IPS DF 6.9 (cell line): ENCODE data around the gene FTCDNL1.

Experiments
- DNase-seq: peaks from one replicate; pipeline ENCODE4 v3.0.0-alpha.2; 2013; ENCODE audit warnings: low read depth, low spot score
- H3K27ac ChIP-seq: one replicate; pipeline ENCODE4 v1.5.1; 2013; ENCODE audit warnings: low read length, control low read depth
- H3K27me3 ChIP-seq: 2 replicates; pipeline ENCODE4 v1.6.1; 2013; ENCODE audit warnings: mild to moderate bottlenecking, low read length; ENCODE audit not compliant: control insufficient read depth, insufficient read depth
- H3K36me3 ChIP-seq: 2 replicates; pipeline ENCODE4 v1.6.1; 2013; ENCODE audit warnings: low read length; ENCODE audit not compliant: control insufficient read depth, insufficient read depth
- H3K4me1 ChIP-seq: 2 replicates; pipeline ENCODE4 v1.6.1; 2013; ENCODE audit warnings: low read length; ENCODE audit not compliant: control insufficient read depth, insufficient read depth
- H3K4me3 ChIP-seq: 2 replicates; pipeline ENCODE4 v1.5.1; 2013; ENCODE audit warnings: mild to moderate bottlenecking, low read length
- H3K9me3 ChIP-seq: 2 replicates; pipeline ENCODE4 v1.6.1; 2013; ENCODE audit warnings: low read length, inconsistent platforms; ENCODE audit not compliant: control insufficient read depth, insufficient read depth
- WGBS: extraction: QIAGEN DNeasy Blood & Tissue Kit; methylation state at CpG from one replicate; pipeline ENCODE4 v1.1.7; 2013; ENCODE audit warnings: mixed read lengths, missing lambda C conversion rate; ENCODE audit not compliant: insufficient read length, insufficient coverage; 5-methylcytosine and 5-hydroxymethylcytosine counted together

The FTCDNL1 gene

GRCh38 chr2:199850718-199851500 lies at the start of gene FTCDNL1:
FTCDNL1 (minus strand) TSS chr2:199851192; CDS start chr2:199848962, 2,230 bp downstream.
- Histone ChIP-seq H3K4me1 (peaks cover 2% of the 10 kb centered on the region; the same call in 1 of the 2 replicates), H3K27ac (no peak within 1 kb of the TSS), H3K4me3 (peak within 1 kb of the TSS; percentile 50; the same call in 1 of the 2 replicates), H3K27me3 (no peaks in the 10 kb centered on the region), H3K9me3 (no peaks in the 10 kb centered on the region), H3K36me3 (no peaks in the 10 kb centered on the region)
- DNase-seq = no peak
- no CpG with 5 or more reads among the region's 80 CpGs for WGBS

DNA sequence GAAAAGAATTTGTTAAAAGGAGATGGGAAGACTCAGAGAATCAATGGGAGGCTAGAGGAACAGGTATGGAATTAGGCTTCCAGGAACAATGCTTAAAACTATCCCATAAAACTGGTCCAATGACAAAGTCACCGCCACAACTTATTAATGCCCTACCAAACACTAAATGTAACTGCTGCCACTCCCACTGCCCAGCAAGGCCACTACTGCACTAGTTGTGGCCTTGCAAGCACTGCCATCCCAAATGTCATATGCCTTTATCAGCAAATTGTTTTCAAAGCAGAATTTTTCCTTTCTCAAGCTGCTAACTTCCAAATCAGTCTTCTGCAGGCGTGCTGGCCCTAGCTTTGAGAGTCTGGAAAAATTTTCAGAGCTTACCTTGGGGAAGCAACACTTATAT lies 45.6 kb upstream of the FTCDNL1 start:
- no peaks in the 10 kb centered on the region for H3K4me1 ChIP-seq
- WGBS = no CpG with 5 or more reads among the region's 2 CpGs
- no peak overlapping the region for H3K4me3 ChIP-seq
- no peaks in the 10 kb centered on the region for H3K9me3 ChIP-seq
- H3K36me3 ChIP-seq = no peaks in the 10 kb centered on the region
- H3K27ac ChIP-seq = no peak overlapping the region
- H3K27me3 ChIP-seq = no peaks in the 10 kb centered on the region
- DNase-seq = no peak

DNA sequence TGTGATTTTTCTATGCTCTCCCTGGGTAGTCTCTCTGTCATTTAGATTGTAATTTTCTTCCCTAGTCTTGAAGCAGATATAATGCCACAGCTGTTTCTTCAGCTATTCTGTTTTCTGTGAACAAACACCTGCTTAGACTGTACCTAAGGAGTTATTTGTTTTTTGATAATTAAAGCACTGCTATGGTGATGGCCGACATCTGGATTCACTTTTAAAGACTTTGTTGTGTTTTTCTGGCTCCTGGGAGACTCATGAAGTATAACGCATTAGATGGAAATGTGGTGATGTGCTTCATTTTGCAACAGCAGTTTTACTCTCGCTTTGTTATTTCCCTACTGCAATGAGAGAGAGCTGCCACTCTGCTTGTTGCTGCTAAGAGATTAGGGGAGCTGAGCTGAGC lies 44.4 kb upstream of the FTCDNL1 start:
- no peak overlapping the region for H3K27ac ChIP-seq
- no CpG with 5 or more reads among the region's 3 CpGs for WGBS
- H3K4me3 ChIP-seq = no peak overlapping the region
- no peaks in the 10 kb centered on the region for H3K9me3 ChIP-seq
- H3K27me3 ChIP-seq = no peaks in the 10 kb centered on the region
- no peaks in the 10 kb centered on the region for H3K36me3 ChIP-seq
- DNase-seq = no peak
- H3K4me1 ChIP-seq = no peaks in the 10 kb centered on the region

DNA sequence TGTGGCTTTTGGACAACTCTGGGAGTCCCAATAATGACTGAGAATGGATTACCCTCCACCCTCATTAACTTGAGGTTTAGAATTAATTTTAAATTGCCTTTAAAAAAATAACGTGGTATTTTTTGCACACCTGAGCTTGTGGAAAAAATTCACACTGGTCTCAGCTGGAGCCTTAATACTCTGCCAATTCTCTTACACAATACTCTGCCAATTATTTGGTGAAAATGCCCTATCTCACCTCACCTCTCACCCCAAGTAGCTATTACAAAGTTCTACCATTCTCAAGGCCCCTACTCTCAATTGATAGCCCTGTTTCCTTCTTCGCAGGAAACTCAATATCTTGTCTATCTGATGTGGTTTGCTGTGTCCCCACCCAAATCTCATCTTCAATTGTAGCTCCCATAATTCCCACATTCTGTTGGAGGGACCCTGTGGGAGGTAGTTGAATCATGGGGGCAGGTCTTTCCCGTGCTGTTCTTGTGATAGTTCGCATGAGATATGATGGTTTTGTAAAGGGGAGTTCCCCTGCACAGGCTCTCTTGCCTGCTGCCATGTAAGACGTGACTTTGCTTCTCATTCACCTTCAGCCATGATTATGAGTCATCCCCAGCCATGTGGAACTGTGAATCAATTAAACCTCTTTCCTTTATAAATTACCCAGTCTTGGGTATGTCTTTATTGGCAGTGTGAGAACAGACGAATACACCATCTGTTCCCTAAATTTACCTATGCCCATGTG lies 32.7 kb upstream of the FTCDNL1 start:
- DNase-seq = no peak
- no peak overlapping the region for H3K4me3 ChIP-seq
- no peaks in the 10 kb centered on the region for H3K4me1 ChIP-seq
- no CpG with 5 or more reads among the region's 6 CpGs for WGBS
- H3K27me3 ChIP-seq = no peaks in the 10 kb centered on the region
- H3K9me3 ChIP-seq = no peaks in the 10 kb centered on the region
- no peak overlapping the region for H3K27ac ChIP-seq
- no peaks in the 10 kb centered on the region for H3K36me3 ChIP-seq

GRCh38 chr2:199882667-199883066 lies 31.7 kb upstream of the FTCDNL1 start:
- DNase-seq = no peak
- Histone ChIP-seq H3K27ac (no peak overlapping the region), H3K4me1 (0 out of 2 replicates have a peak, but pooled peaks cover 1% of the 10 kb centered on the region), H3K4me3 (no peak overlapping the region), H3K9me3 (no peaks in the 10 kb centered on the region), H3K27me3 (no peaks in the 10 kb centered on the region), H3K36me3 (no peaks in the 10 kb centered on the region)

DNA sequence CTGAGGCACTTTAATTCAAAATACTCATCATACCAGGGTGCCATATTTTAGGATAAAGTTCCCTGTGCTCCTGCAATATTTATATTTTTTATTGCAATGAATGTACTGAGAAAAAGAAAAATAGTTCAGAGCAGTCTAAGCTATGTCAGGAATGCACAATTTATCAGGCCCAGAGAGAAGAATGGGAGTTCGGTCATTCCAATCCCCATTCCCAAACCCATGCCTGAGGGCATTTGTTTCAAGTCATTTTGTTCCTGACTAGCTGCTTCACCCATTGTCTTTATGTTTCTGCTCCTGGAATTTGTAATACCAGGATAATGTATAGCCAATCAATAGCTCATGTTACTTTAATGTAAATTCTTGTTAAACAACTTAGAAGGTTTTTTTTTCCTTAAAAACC lies 24.4 kb upstream of the FTCDNL1 start:
- no peaks in the 10 kb centered on the region for H3K36me3 ChIP-seq
- no peaks in the 10 kb centered on the region; the same call in 1 of the 2 replicates for H3K9me3 ChIP-seq
- no peak for DNase-seq
- 0 out of 2 replicates have a peak, but pooled peaks cover 1% of the 10 kb centered on the region for H3K4me1 ChIP-seq
- no peak overlapping the region for H3K27ac ChIP-seq
- no peak overlapping the region for H3K4me3 ChIP-seq
- H3K27me3 ChIP-seq = no peaks in the 10 kb centered on the region
- WGBS = no CpG with 5 or more reads among the region's 1 CpG

GRCh38 chr2:199874209-199874608 lies 23.2 kb upstream of the FTCDNL1 start:
- no CpG with 5 or more reads among the region's 1 CpG for WGBS
- H3K36me3 ChIP-seq = no peaks in the 10 kb centered on the region
- H3K27ac ChIP-seq = no peak overlapping the region
- DNase-seq = no peak
- no peaks in the 10 kb centered on the region; the same call in 1 of the 2 replicates for H3K9me3 ChIP-seq
- no peak overlapping the region for H3K4me3 ChIP-seq
- no peaks in the 10 kb centered on the region for H3K27me3 ChIP-seq
- peaks cover 3% of the 10 kb centered on the region; the same call in 1 of the 2 replicates for H3K4me1 ChIP-seq

- WGBS = no CpG with 5 or more reads among the region's 1 CpG
- no peak overlapping the region for H3K4me3 ChIP-seq
- no peak for DNase-seq
- no peaks in the 10 kb centered on the region for H3K27me3 ChIP-seq
- H3K36me3 ChIP-seq = no peaks in the 10 kb centered on the region
- no peaks in the 10 kb centered on the region; the same call in 1 of the 2 replicates for H3K9me3 ChIP-seq
- H3K27ac ChIP-seq = no peak overlapping the region
- peaks cover 2% of the 10 kb centered on the region; the same call in 1 of the 2 replicates for H3K4me1 ChIP-seq
These were observed 19.6 kb upstream of the FTCDNL1 start for GRCh38 chr2:199870581-199870980.

DNA sequence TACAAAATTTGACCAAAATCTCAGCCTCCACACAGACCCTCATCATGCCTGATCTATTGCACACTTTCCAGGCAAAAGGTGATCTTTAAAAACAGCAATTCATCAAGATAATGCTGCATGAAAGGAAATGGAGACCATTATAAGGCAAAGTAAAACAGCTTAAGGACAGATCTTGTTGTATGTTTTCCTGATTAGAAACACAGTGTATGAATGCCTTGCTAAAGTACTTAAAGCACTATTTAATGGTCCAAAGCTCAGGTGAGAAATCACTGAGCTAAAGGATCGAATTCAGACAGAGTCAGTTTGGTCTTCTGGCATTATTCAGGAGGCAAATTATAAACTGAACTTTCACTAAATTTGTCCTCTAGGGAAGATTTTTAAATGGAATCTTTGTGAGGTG lies 18.7 kb upstream of the FTCDNL1 start:
- Histone ChIP-seq H3K36me3 (no peaks in the 10 kb centered on the region), H3K4me3 (no peak overlapping the region), H3K27me3 (no peaks in the 10 kb centered on the region), H3K4me1 (peaks cover 2% of the 10 kb centered on the region; the same call in 1 of the 2 replicates), H3K27ac (no peak overlapping the region), H3K9me3 (no peaks in the 10 kb centered on the region; the same call in 1 of the 2 replicates)
- no peak for DNase-seq
- WGBS = no CpG with 5 or more reads among the region's 1 CpG

GRCh38 chr2:199869227-199869541 lies 18.2 kb upstream of the FTCDNL1 start:
- WGBS = no CpG with 5 or more reads among the region's 1 CpG

More at GRCh38 chr2:199869227-199869541, 18.2 kb upstream of the FTCDNL1 start:
- DNase-seq = no peak
- peaks cover 2% of the 10 kb centered on the region; the same call in 1 of the 2 replicates for H3K4me1 ChIP-seq
- no peaks in the 10 kb centered on the region for H3K27me3 ChIP-seq
- H3K27ac ChIP-seq = no peak overlapping the region
- H3K4me3 ChIP-seq = no peak overlapping the region
- no peaks in the 10 kb centered on the region; the same call in 1 of the 2 replicates for H3K9me3 ChIP-seq
- H3K36me3 ChIP-seq = no peaks in the 10 kb centered on the region
